CD4-positive, alpha-beta T cell treated with Interleukin-4 for 4 hours (primary cell): ENCODE data around the gene FAM234A.
"Not testable (repeated sequence)": the region's sequence is repeated elsewhere in the genome, so short reads cannot be mapped to it uniquely, and the experiment has no call there.

ENCODE experiments used
- DNase-seq: peaks from one replicate; pipeline ENCODE4 v3.0.0-alpha.2; 2020

Gene FAM234A

GRCh38 chr16:239948-240277 lies 5.3 kb downstream of the FAM234A start:
- no peak for DNase-seq

GRCh38 chr16:240559-240958 lies 5.9 kb downstream of the FAM234A start:
- DNase-seq: no peak

- DNase-seq: no peak
Measured at GRCh38 chr16:242281-242680, 7.7 kb downstream of the FAM234A start.

- no peak for DNase-seq
Measured at GRCh38 chr16:243348-243747, 8.7 kb downstream of the FAM234A start.

GRCh38 chr16:245105-245504 lies 10.5 kb downstream of the FAM234A start:
- no peak for DNase-seq

- DNase-seq: no peak
Measured at GRCh38 chr16:247027-247426, 12.4 kb downstream of the FAM234A start.

GRCh38 chr16:249431-249830 lies 14.8 kb downstream of the FAM234A start:
- DNase-seq: no peak

GRCh38 chr16:252366-253337 lies 18.0 kb downstream of the FAM234A start:
- peak; percentile 25 for DNase-seq

- DNase-seq: no peak
Measured at GRCh38 chr16:253833-254232, 19.2 kb downstream of the FAM234A start.

GRCh38 chr16:254461-254860 lies 19.8 kb downstream of the FAM234A start:
- no peak for DNase-seq

GRCh38 chr16:255183-255582 lies 20.6 kb downstream of the FAM234A start:
- DNase-seq: no peak

GRCh38 chr16:258091-258490 lies 23.5 kb downstream of the FAM234A start:
- not testable (repeated sequence) for DNase-seq

GRCh38 chr16:259226-259625 lies 24.6 kb downstream of the FAM234A start:
- no peak for DNase-seq

- DNase-seq: no peak
Measured at GRCh38 chr16:259814-260253, 25.2 kb downstream of the FAM234A start.

GRCh38 chr16:260326-260725 lies 25.7 kb downstream of the FAM234A start:
- DNase-seq: no peak

- DNase-seq: no peak
Measured at GRCh38 chr16:261031-261691, 26.5 kb downstream of the FAM234A start.

- DNase-seq: no peak
Measured at GRCh38 chr16:262121-262745, 27.6 kb downstream of the FAM234A start.

GRCh38 chr16:263182-263774 lies 28.7 kb downstream of the FAM234A start:
- no peak for DNase-seq

GRCh38 chr16:263944-264343 lies 29.3 kb downstream of the FAM234A start:
- no peak for DNase-seq

GRCh38 chr16:264440-264951 lies 29.9 kb downstream of the FAM234A start:
- DNase-seq: no peak

- no peak for DNase-seq
Measured at GRCh38 chr16:265002-265529, 30.4 kb downstream of the FAM234A start.

- DNase-seq: no peak
Measured at GRCh38 chr16:265711-266110, 31.1 kb downstream of the FAM234A start.
